ENCODE results near the gene TCF23.

DNA sequence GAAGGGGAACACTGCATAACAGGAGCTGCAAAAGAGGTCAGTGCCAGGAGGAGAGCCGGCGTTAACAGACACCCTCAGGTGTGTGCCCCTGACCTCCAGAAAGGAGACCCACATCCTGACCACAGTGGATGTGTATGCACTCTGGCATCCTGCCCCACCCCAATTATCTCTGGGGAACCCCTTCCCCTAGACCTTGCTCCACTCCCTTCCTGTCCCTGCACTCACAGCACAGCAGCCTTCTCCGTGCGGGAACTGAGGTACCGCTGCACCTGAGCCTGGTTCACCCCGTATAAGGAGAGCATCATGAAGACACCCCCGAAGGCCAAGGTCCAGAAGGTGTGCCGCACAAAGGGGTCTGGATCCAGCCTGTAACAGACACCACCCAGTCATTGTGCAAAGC, 55.8 kb downstream of the TCF23 start:
- TF ChIP-seq, protein P1, sequence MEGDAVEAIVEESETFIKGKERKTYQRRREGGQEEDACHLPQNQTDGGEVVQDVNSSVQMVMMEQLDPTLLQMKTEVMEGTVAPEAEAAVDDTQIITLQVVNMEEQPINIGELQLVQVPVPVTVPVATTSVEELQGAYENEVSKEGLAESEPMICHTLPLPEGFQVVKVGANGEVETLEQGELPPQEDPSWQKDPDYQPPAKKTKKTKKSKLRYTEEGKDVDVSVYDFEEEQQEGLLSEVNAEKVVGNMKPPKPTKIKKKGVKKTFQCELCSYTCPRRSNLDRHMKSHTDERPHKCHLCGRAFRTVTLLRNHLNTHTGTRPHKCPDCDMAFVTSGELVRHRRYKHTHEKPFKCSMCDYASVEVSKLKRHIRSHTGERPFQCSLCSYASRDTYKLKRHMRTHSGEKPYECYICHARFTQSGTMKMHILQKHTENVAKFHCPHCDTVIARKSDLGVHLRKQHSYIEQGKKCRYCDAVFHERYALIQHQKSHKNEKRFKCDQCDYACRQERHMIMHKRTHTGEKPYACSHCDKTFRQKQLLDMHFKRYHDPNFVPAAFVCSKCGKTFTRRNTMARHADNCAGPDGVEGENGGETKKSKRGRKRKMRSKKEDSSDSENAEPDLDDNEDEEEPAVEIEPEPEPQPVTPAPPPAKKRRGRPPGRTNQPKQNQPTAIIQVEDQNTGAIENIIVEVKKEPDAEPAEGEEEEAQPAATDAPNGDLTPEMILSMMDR (IDR thresholded peaks at IDR 0.05) = no peak
- TF ChIP-seq POLR2A (IDR thresholded peaks at IDR 0.05) = no peak
